Loucy (cell line): Measurements from ENCODE around the gene RANBP3L.

Experiments
- EZH2phosphoT487 ChIP-seq: fragments of 200-600 bp; IDR thresholded peaks from 2 replicates; pipeline ENCODE4 v1.6.1; 2018; ENCODE audit warnings: antibody characterized with exemption, mild to moderate bottlenecking, moderate library complexity, borderline replicate concordance
- TF ChIP-seq, protein P1 (sequence below): fragments of 200-600 bp; sonication (generic); conservative IDR thresholded peaks from 2 replicates; pipeline ENCODE4 v1.5.1; 2014; ENCODE audit warnings: mild to moderate bottlenecking, antibody characterized with exemption, low read length

DNA sequence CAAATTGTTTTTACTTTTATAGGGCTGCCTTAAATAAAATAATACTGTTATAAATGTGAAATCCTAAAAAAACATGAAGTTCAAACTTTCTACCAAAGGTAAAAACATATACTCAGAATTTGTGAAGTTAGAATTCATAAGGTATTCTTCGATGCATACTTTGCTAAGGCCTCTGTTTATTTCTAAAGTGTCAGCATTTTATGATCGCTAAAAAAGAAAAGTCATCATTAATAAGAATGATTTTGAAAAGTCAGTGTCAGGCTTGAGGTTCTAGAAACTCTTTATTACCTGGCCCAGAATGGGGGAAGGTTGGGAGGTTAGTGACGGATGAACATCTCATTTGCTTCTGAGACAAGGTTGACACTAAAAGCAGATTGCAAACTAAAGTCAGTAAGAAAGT, 33.8 kb downstream of the RANBP3L start:
- TF ChIP-seq, protein P1, sequence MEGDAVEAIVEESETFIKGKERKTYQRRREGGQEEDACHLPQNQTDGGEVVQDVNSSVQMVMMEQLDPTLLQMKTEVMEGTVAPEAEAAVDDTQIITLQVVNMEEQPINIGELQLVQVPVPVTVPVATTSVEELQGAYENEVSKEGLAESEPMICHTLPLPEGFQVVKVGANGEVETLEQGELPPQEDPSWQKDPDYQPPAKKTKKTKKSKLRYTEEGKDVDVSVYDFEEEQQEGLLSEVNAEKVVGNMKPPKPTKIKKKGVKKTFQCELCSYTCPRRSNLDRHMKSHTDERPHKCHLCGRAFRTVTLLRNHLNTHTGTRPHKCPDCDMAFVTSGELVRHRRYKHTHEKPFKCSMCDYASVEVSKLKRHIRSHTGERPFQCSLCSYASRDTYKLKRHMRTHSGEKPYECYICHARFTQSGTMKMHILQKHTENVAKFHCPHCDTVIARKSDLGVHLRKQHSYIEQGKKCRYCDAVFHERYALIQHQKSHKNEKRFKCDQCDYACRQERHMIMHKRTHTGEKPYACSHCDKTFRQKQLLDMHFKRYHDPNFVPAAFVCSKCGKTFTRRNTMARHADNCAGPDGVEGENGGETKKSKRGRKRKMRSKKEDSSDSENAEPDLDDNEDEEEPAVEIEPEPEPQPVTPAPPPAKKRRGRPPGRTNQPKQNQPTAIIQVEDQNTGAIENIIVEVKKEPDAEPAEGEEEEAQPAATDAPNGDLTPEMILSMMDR: no peak
- no peak for TF ChIP-seq EZH2phosphoT487
